ENCODE results near the gene ROBO1. TPM values are rescaled to one million over a fixed set of nuclear protein-coding genes. Genes with fewer than 3 reads are reported as not detected.

The ROBO1 gene
- total and polyA plus RNA-seq, 2 donors (not counting 3 experiments of a cell fraction or from before 2014, with no cell fraction given): 5.9 to 14.2 TPM

- Histone ChIP-seq H3K4me1 (ENCODE audit: control insufficient read depth, extremely low read depth, insufficient read depth, low read length) (no peaks in the 10 kb centered on the region), H3K9me1 (replicated peaks; ENCODE audit: control insufficient read depth, extremely low read depth, insufficient read depth, low read length) (no peaks in the 10 kb centered on the region), H3K79me2 (ENCODE audit: control insufficient read depth, insufficient read depth, low read length) (no peaks in the 10 kb centered on the region), H3K27ac (ENCODE audit: insufficient read depth, low read depth, low read length) (no peak overlapping the region), H3K4me3 (replicated peaks in 1 of 3; ENCODE audit: insufficient read depth in 1 of 3, low read depth in 1 of 3, low read length in 3 of 3) (no peak overlapping the region), H3K4me2 (ENCODE audit: insufficient read depth, low read length) (no peak overlapping the region), H2AFZ (ENCODE audit: low read depth, low read length) (no peak overlapping the region), H3K36me3 (ENCODE audit: control insufficient read depth in 2 of 2, extremely low read depth in 1 of 2, insufficient read depth in 2 of 2, low read length in 2 of 2) (no peaks in the 10 kb centered on the region), H4K20me1 (replicated peaks; ENCODE audit: control insufficient read depth, extremely low read depth, insufficient read depth, low read length) (no peaks in the 10 kb centered on the region), H3K9me3 (replicated peaks; ENCODE audit: control insufficient read depth, insufficient read depth, low read length) (no peaks in the 10 kb centered on the region), H3K9ac (replicated peaks; ENCODE audit: extremely low read depth, insufficient read depth, low read length) (no peak overlapping the region), H3K27me3 (ENCODE audit: control insufficient read depth in 2 of 2, insufficient read depth in 2 of 2, low read length in 2 of 2) (no peaks in the 10 kb centered on the region)
- no peak for FAIRE-seq
- intact Hi-C loops (cut with micrococcal nuclease) (no loop called here), dilution Hi-C loops (cut with MboI; ENCODE audit: extremely low pct_ligation_motif_present, low sequenced_read_pairs) (no loop called here)
- ChIA-PET CTCF (no interaction called here), POLR2A (no interaction called here)
- TF ChIP-seq JUN (IDR thresholded peaks at IDR 0.05; ENCODE audit: borderline replicate concordance, insufficient read depth, insufficient read length, low read depth): no peak
- no peak for TF ChIP-seq MAX (IDR thresholded peaks at IDR 0.05; ENCODE audit: insufficient read depth, insufficient read length)
- no peak for TF ChIP-seq FOS (IDR thresholded peaks at IDR 0.05; ENCODE audit: borderline replicate concordance, insufficient read depth, low read length)
- no peak for TF ChIP-seq EZH2 (IDR thresholded peaks at IDR 0.05; ENCODE audit: borderline replicate concordance, low read depth, low read length, severe bottlenecking)
- no peak for TF ChIP-seq GATA2 (IDR thresholded peaks at IDR 0.05; ENCODE audit: insufficient read depth, insufficient read length, low read depth, low read length)
- TF ChIP-seq POLR2A (IDR thresholded peaks at IDR 0.05; ENCODE audit: low read depth, low read length): no peak
- no peak for TF ChIP-seq POLR2AphosphoS5 (IDR thresholded peaks at IDR 0.05; ENCODE audit: insufficient read depth, low read depth, low read length)
- TF ChIP-seq MYC (IDR thresholded peaks at IDR 0.05; ENCODE audit: low read depth, low read length): no peak
- TF ChIP-seq CTCF (IDR thresholded peaks at IDR 0.05; ENCODE audit: extremely low read depth in 1 of 2, insufficient read depth in 1 of 2, low read depth in 1 of 2, low read length in 2 of 2): no peak
- no TSS peak for BruUV-seq (replicated peaks)
- DNase-seq (ENCODE audit: low read depth, low spot score): no peak
Measured at GRCh38 chr3:78905700-78906099, 862.1 kb downstream of the ROBO1 start.

Measured in endothelial cell of umbilical vein (primary cell).